ENCODE data around the gene MON1A. TPM values are rescaled to one million over a fixed set of nuclear protein-coding genes. Genes with fewer than 3 reads are reported as not detected.
A peak's percentile ranks its signal among the peaks of the same experiment; 100 is the strongest.

The MON1A gene
- total and polyA plus RNA-seq, 4 donors = 7.0 to 12.3 (median 9.4) TPM

- Histone ChIP-seq H3K4me3 (no peak overlapping the region), H3K36me3 (ENCODE audit: control insufficient read depth in 4 of 4, insufficient read depth in 4 of 4, low read length in 4 of 4) (no peaks in the 10 kb centered on the region), H3K9me3 (ENCODE audit: control insufficient read depth in 4 of 4, insufficient read depth in 3 of 4, low read length in 3 of 4) (no peaks in the 10 kb centered on the region), H3K9ac (ENCODE audit: insufficient read depth in 1 of 2, low read length in 2 of 2) (peak overlapping the region in 1 of 2 donors; percentile 82), H3K4me1 (ENCODE audit: control insufficient read depth in 5 of 5, insufficient read depth in 5 of 5, low read length in 5 of 5) (peaks cover 0 to 9% (median 4%) of the 10 kb centered on the region in 5 donors), H3K27me3 (ENCODE audit: control insufficient read depth in 3 of 3, insufficient read depth in 3 of 3, low read length in 2 of 3) (no peaks in the 10 kb centered on the region), H3K27ac (ENCODE audit: low read depth in 1 of 2, low read length in 1 of 2) (peak overlapping the region; percentile 83 to 84)
- TF ChIP-seq CTCF (IDR thresholded peaks at IDR 0.05; ENCODE audit: control extremely low read depth, extremely low read depth) = no peak
- 58 to 71% methylated on average over 16 of the region's 16 CpGs for WGBS, 2 donors
- ATAC-seq (ENCODE audit: insufficient read depth, low FRiP score) = peak; percentile 4
- DNase-seq = no peak
These were observed 618 bp upstream of the MON1A start for GRCh38 chr3:49930168-49930690.

- TF ChIP-seq CTCF (IDR thresholded peaks at IDR 0.05; ENCODE audit: control extremely low read depth, extremely low read depth) = no peak
- WGBS, 2 donors = 64 to 80% methylated on average over 5 of the region's 5 CpGs
- Histone ChIP-seq H3K4me3 (no peak overlapping the region), H3K9ac (ENCODE audit: insufficient read depth in 1 of 2, low read length in 2 of 2) (peak overlapping the region in 1 of 2 donors; percentile 37), H3K36me3 (ENCODE audit: control insufficient read depth in 4 of 4, insufficient read depth in 4 of 4, low read length in 4 of 4) (no peaks in the 10 kb centered on the region), H3K9me3 (ENCODE audit: control insufficient read depth in 4 of 4, insufficient read depth in 3 of 4, low read length in 3 of 4) (no peaks in the 10 kb centered on the region), H3K27me3 (ENCODE audit: control insufficient read depth in 3 of 3, insufficient read depth in 3 of 3, low read length in 2 of 3) (no peaks in the 10 kb centered on the region), H3K4me1 (ENCODE audit: control insufficient read depth in 5 of 5, insufficient read depth in 5 of 5, low read length in 5 of 5) (peaks cover 0 to 9% (median 4%) of the 10 kb centered on the region in 5 donors), H3K27ac (ENCODE audit: low read depth in 1 of 2, low read length in 1 of 2) (peak overlapping the region in 1 of 2 donors; percentile 67)
- ATAC-seq (ENCODE audit: insufficient read depth, low FRiP score) (no peak), DNase-seq (peak; percentile 54 to 81 (median 72))
These were observed 1.1 kb downstream of the MON1A start for GRCh38 chr3:49928481-49929017.

GRCh38 chr3:49927798-49928197 is 1.8 kb downstream of the MON1A start:
- peaks cover 0 to 9% (median 4%) of the 10 kb centered on the region in 5 donors for H3K4me1 ChIP-seq (ENCODE audit: control insufficient read depth in 5 of 5, insufficient read depth in 5 of 5, low read length in 5 of 5)
- no peaks in the 10 kb centered on the region for H3K9me3 ChIP-seq (ENCODE audit: control insufficient read depth in 4 of 4, insufficient read depth in 3 of 4, low read length in 3 of 4)
- peak overlapping the region in 1 of 2 donors; percentile 37 for H3K9ac ChIP-seq (ENCODE audit: insufficient read depth in 1 of 2, low read length in 2 of 2)
- TF ChIP-seq CTCF (IDR thresholded peaks at IDR 0.05; ENCODE audit: control extremely low read depth, extremely low read depth) = no peak
- peak overlapping the region in 1 of 2 donors; percentile 21 for H3K27ac ChIP-seq (ENCODE audit: low read depth in 1 of 2, low read length in 1 of 2)
- no peaks in the 10 kb centered on the region for H3K36me3 ChIP-seq (ENCODE audit: control insufficient read depth in 4 of 4, insufficient read depth in 4 of 4, low read length in 4 of 4)
- ATAC-seq (ENCODE audit: insufficient read depth, low FRiP score) (no peak), DNase-seq (peak in 1 of 3 donors; percentile 16)
- no peaks in the 10 kb centered on the region for H3K27me3 ChIP-seq (ENCODE audit: control insufficient read depth in 3 of 3, insufficient read depth in 3 of 3, low read length in 2 of 3)
- 88 to 89% methylated on average over 5 of the region's 5 CpGs for WGBS, 2 donors
- H3K4me3 ChIP-seq = no peak overlapping the region

Measured in lung (tissue), 12 donors.